Smooth muscle cell (in vitro differentiated cells): ENCODE measurements around the gene CPSF6. TPM values are rescaled to one million over a fixed set of nuclear protein-coding genes. Genes with fewer than 3 reads are reported as not detected.

Source experiments
- DNase-seq: peaks from one replicate; lab custom pipeline; 2025; ENCODE audit not compliant: unreplicated experiment; lab: John Stamatoyannopoulos, UW
- H2AFZ ChIP-seq: fragments of 200-600 bp; sonication (generic); 2 replicates; pipeline ENCODE4 v1.6.0; 2016; ENCODE audit warnings: antibody characterized with exemption, low read depth, mild to moderate bottlenecking
- H3F3A ChIP-seq: fragments of 200-600 bp; sonication (generic); 2 replicates; pipeline ENCODE4 v1.6.0; 2017; ENCODE audit warnings: antibody characterized with exemption, low read depth
- H3K27ac ChIP-seq: fragments of 200-600 bp; sonication (generic); 2 replicates; pipeline ENCODE4 v1.5.1; 2016; ENCODE audit warnings: low read depth, mild to moderate bottlenecking
- H3K27me3 ChIP-seq: fragments of 200-600 bp; sonication (generic); 2 replicates; pipeline ENCODE4 v1.6.1; 2016; ENCODE audit warnings: low read depth, mild to moderate bottlenecking
- H3K36me3 ChIP-seq: fragments of 200-600 bp; sonication (generic); 2 replicates; pipeline ENCODE4 v1.5.1; 2016; ENCODE audit warnings: low read depth
- H3K4me1 ChIP-seq: fragments of 200-600 bp; sonication (generic); 2 replicates; pipeline ENCODE4 v1.5.1; 2016; ENCODE audit warnings: low read depth
- H3K4me2 ChIP-seq: fragments of 200-600 bp; sonication (generic); 2 replicates; pipeline ENCODE4 v1.6.0; 2016; ENCODE audit warnings: mild to moderate bottlenecking
- H3K4me3 ChIP-seq: fragments of 200-600 bp; sonication (generic); 2 replicates; pipeline ENCODE4 v1.5.1; 2016; ENCODE audit warnings: mild to moderate bottlenecking
- H3K79me2 ChIP-seq: fragments of 200-600 bp; sonication (generic); 2 replicates; pipeline ENCODE4 v1.6.0; 2016; ENCODE audit warnings: low read depth, mild to moderate bottlenecking
- H3K9ac ChIP-seq: fragments of 200-600 bp; sonication (generic); 2 replicates; pipeline ENCODE4 v1.6.0; 2016; ENCODE audit warnings: low read depth
- H3K9me3 ChIP-seq: fragments of 200-600 bp; sonication (generic); replicated peaks from 2 replicates; pipeline ENCODE4 v1.5.1; 2016; ENCODE audit warnings: low read depth
- H4K20me1 ChIP-seq: fragments of 200-600 bp; sonication (generic); 2 replicates; pipeline ENCODE4 v1.6.0; 2016; ENCODE audit warnings: low read depth
- WGBS: methylation state at CpG from one replicate; pipeline ENCODE4 v1.1.7; 2016; ENCODE audit warnings: low lambda C conversion rate; 5-methylcytosine and 5-hydroxymethylcytosine counted together
- polyA plus RNA-seq: library from polyadenylated mRNA; unstranded; fragments of >200 nt; fragmentation: Nextera tagmentation; extraction: Ambion mirVana; gene quantifications from 2 replicates; pipeline ENCODE4 v1.2.1, GENCODE V29; 2016
- total RNA-seq: library from RNA; depleted of rRNA; stranded (reverse); fragments of >200 nt; gene quantifications from 2 replicates; pipeline ENCODE4 v1.2.3, GENCODE V29; 2014
- TF ChIP-seq, protein P1 (sequence below): fragments of 200-600 bp; sonication (generic); IDR thresholded peaks from 2 replicates; pipeline ENCODE4 v1.5.1; 2017; ENCODE audit warnings: borderline replicate concordance, mild to moderate bottlenecking, antibody characterized with exemption; ENCODE audit not compliant: insufficient read depth, poor library complexity, severe bottlenecking

CPSF6 gene
- total and polyA plus RNA-seq, 2 experiments from 2014 or later, result 21.5 to 35.9 TPM

DNA sequence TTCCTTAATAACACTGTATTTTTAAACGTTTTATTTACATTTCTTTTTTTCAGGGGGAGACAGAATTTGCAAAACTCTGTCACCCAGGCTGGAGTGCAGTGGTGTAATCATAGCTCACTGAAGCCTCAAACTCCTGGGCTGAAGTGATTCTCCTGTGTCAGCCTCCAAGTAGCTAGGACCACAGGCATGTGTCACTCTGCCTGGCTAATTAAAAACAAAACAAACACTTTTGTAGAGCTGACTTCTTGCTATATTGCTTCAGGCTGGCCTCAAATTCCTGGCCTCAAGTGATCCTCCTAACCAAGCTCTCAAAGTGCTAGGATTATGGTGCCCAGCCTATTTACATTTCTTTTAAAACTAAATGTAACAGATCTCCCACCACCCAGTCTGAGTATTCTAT, 12.7 kb downstream of the CPSF6 start:
- TF ChIP-seq, protein P1, sequence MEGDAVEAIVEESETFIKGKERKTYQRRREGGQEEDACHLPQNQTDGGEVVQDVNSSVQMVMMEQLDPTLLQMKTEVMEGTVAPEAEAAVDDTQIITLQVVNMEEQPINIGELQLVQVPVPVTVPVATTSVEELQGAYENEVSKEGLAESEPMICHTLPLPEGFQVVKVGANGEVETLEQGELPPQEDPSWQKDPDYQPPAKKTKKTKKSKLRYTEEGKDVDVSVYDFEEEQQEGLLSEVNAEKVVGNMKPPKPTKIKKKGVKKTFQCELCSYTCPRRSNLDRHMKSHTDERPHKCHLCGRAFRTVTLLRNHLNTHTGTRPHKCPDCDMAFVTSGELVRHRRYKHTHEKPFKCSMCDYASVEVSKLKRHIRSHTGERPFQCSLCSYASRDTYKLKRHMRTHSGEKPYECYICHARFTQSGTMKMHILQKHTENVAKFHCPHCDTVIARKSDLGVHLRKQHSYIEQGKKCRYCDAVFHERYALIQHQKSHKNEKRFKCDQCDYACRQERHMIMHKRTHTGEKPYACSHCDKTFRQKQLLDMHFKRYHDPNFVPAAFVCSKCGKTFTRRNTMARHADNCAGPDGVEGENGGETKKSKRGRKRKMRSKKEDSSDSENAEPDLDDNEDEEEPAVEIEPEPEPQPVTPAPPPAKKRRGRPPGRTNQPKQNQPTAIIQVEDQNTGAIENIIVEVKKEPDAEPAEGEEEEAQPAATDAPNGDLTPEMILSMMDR, result no peak
- peaks cover 7% of the 10 kb centered on the region for H3K4me1 ChIP-seq
- H3K36me3 ChIP-seq, result peaks cover 8% of the 10 kb centered on the region
- no peak for DNase-seq
- H2AFZ ChIP-seq, result no peak overlapping the region
- H3K9me3 ChIP-seq, result peaks cover 6% of the 10 kb centered on the region
- no peak overlapping the region for H3K9ac ChIP-seq
- peaks cover 95% of the 10 kb centered on the region for H4K20me1 ChIP-seq
- no peak overlapping the region for H3K4me2 ChIP-seq
- H3K27ac ChIP-seq, result peak overlapping the region; percentile 54
- no peaks in the 10 kb centered on the region for H3F3A ChIP-seq
- H3K4me3 ChIP-seq, result no peak overlapping the region
- WGBS, result 53% methylated on average over 1 of the region's 1 CpG
- H3K27me3 ChIP-seq, result no peaks in the 10 kb centered on the region
- peaks cover 93% of the 10 kb centered on the region for H3K79me2 ChIP-seq

DNA sequence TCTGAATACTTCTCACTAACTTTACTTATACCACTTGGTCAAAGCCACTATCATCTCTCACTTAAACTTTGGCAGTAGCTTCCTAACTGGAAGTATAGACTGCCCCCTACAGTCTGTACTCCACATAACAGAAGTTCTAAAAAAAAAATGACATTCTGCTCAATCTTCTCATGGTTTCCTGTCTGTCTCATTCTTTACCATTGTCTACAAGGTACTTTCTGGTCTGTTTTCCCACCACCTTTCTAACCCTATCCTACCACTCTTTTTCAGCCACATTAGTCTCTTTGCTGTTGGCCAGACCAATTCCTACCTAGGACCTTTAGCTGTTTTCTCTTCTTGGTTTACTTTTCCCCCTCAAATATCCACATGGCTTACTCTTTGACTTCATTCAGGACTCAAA, 14.7 kb downstream of the CPSF6 start:
- H3K27ac ChIP-seq, result no peak overlapping the region
- peaks cover 20% of the 10 kb centered on the region for H3K36me3 ChIP-seq
- no peaks in the 10 kb centered on the region for H3K27me3 ChIP-seq
- H3K9me3 ChIP-seq, result peaks cover 6% of the 10 kb centered on the region
- H3K9ac ChIP-seq, result no peak overlapping the region
- H3K4me2 ChIP-seq, result no peak overlapping the region
- H3K4me1 ChIP-seq, result peaks cover 7% of the 10 kb centered on the region
- no peak overlapping the region for H3K4me3 ChIP-seq
- H3K79me2 ChIP-seq, result peaks cover 87% of the 10 kb centered on the region
- H4K20me1 ChIP-seq, result peaks cover 80% of the 10 kb centered on the region
- H2AFZ ChIP-seq, result no peak overlapping the region
- DNase-seq, result no peak
- H3F3A ChIP-seq, result no peaks in the 10 kb centered on the region
- TF ChIP-seq, protein P1, result peak; percentile 50

DNA sequence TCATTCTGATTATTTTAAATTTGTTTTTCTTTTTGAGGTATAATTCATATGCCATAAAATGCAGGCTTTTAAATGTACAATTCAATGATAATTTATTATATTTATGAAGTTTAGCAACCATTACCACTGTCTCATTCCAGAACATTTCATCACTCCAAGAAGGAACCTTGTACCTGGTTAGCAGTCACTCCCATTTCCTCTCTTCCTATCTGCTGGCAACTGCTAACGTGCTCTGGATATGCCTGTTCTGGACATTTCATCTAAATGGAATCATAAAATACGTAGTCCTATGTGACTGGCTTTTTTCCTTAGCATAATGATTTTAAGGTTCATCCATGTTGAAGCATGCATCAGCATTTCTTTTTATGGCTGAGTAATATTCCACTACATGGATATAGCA, 15.5 kb downstream of the CPSF6 start:
- H3K79me2 ChIP-seq, result peaks cover 83% of the 10 kb centered on the region
- H3K4me1 ChIP-seq, result peaks cover under 1% of the 10 kb centered on the region
- DNase-seq, result no peak
- H2AFZ ChIP-seq, result no peak overlapping the region
- H3K27me3 ChIP-seq, result no peaks in the 10 kb centered on the region
- TF ChIP-seq, protein P1, result no peak
- no peaks in the 10 kb centered on the region for H3F3A ChIP-seq
- H3K36me3 ChIP-seq, result peaks cover 27% of the 10 kb centered on the region
- H4K20me1 ChIP-seq, result peaks cover 73% of the 10 kb centered on the region
- H3K9me3 ChIP-seq, result peaks cover 6% of the 10 kb centered on the region
- H3K4me2 ChIP-seq, result no peak overlapping the region
- H3K27ac ChIP-seq, result no peak overlapping the region
- WGBS, result 97% methylated on average over 2 of the region's 2 CpGs
- no peak overlapping the region for H3K4me3 ChIP-seq
- no peak overlapping the region for H3K9ac ChIP-seq

DNA sequence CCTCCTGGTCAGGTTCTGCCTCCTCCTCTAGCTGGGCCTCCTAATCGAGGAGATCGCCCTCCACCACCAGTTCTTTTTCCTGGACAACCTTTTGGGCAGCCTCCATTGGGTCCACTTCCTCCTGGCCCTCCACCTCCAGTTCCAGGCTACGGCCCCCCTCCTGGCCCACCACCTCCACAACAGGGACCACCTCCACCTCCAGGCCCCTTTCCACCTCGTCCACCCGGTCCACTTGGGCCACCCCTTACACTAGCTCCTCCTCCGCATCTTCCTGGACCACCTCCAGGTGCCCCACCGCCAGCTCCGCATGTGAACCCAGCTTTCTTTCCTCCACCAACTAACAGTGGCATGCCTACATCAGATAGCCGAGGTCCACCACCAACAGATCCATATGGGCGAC, 19.3 kb downstream of the CPSF6 start:
- Histone ChIP-seq H3K9ac (no peak overlapping the region), H3K4me1 (no peaks in the 10 kb centered on the region), H3K27ac (no peak overlapping the region), H3K4me2 (no peak overlapping the region), H4K20me1 (peaks cover 46% of the 10 kb centered on the region), H3K79me2 (peaks cover 49% of the 10 kb centered on the region), H3K9me3 (no peaks in the 10 kb centered on the region), H3K27me3 (no peaks in the 10 kb centered on the region), H2AFZ (no peak overlapping the region), H3F3A (no peaks in the 10 kb centered on the region), H3K4me3 (no peak overlapping the region), H3K36me3 (peaks cover 59% of the 10 kb centered on the region)
- WGBS, result 98% methylated on average over 10 of the region's 10 CpGs
- DNase-seq, result no peak
- TF ChIP-seq, protein P1, result no peak
